Cardiac fibroblast (primary cell): ENCODE data around the gene NTN1.

Source experiments
- DNase-seq, 2 donors: peaks; one replicate each; pipeline versions ENCODE4 v3.0.0 to v3.0.0-alpha.2; 2010; ENCODE audit warnings: low read depth in 2 of 2
- H3K4me3 ChIP-seq, 2 donors: replicated peaks in 1 of 2; 1 replicate in 1 of 2; 2 replicates in 1 of 2; pipeline ENCODE4 v1.5.1; 2011; ENCODE audit warnings: low read depth in 2 of 2, low read length in 2 of 2, mild to moderate bottlenecking in 2 of 2, moderate library complexity in 1 of 2
- TF ChIP-seq, protein P1 (sequence below): IDR thresholded peaks from one replicate; pipeline ENCODE4 v1.5.1; 2011; ENCODE audit warnings: low read depth, mild to moderate bottlenecking, low read length, inconsistent platforms

The NTN1 gene

GRCh38 chr17:9007052-9007714 lies 14.1 kb upstream of the NTN1 start:
- TF ChIP-seq, protein P1, sequence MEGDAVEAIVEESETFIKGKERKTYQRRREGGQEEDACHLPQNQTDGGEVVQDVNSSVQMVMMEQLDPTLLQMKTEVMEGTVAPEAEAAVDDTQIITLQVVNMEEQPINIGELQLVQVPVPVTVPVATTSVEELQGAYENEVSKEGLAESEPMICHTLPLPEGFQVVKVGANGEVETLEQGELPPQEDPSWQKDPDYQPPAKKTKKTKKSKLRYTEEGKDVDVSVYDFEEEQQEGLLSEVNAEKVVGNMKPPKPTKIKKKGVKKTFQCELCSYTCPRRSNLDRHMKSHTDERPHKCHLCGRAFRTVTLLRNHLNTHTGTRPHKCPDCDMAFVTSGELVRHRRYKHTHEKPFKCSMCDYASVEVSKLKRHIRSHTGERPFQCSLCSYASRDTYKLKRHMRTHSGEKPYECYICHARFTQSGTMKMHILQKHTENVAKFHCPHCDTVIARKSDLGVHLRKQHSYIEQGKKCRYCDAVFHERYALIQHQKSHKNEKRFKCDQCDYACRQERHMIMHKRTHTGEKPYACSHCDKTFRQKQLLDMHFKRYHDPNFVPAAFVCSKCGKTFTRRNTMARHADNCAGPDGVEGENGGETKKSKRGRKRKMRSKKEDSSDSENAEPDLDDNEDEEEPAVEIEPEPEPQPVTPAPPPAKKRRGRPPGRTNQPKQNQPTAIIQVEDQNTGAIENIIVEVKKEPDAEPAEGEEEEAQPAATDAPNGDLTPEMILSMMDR, result no peak
- no peak overlapping the region for H3K4me3 ChIP-seq
- DNase-seq, result no peak

- no peak for DNase-seq
- H3K4me3 ChIP-seq, result no peak overlapping the region
- TF ChIP-seq, protein P1, result no peak
Measured at GRCh38 chr17:9009096-9009495, 12.2 kb upstream of the NTN1 start.

- no peak for DNase-seq
- no peak overlapping the region for H3K4me3 ChIP-seq
Measured at GRCh38 chr17:9009737-9010136, 11.6 kb upstream of the NTN1 start.

DNA sequence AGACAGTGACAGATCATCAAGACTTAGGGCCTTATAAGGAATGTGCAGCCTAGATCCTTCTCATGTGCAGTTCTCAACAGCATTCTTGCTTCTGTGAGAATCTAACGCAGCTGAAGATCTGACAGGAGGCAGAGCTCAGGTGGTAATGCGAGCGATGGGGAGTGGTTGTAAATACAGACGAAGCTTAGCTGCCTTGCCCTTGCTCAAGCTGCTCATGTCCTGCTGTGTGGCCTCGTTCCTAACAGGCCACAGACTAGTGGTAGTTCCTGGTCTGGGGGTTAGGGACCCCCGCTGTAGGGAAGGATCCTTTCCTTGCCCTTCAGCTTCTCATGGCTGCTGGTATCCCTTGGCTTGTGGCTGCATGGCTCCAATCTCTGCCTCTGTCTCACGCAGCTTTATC lies 10.3 kb upstream of the NTN1 start:
- TF ChIP-seq, protein P1, result no peak
- no peak overlapping the region for H3K4me3 ChIP-seq
- DNase-seq, result no peak

More at GRCh38 chr17:9009737-9010136, 11.6 kb upstream of the NTN1 start:
- TF ChIP-seq, protein P1, result no peak

DNA sequence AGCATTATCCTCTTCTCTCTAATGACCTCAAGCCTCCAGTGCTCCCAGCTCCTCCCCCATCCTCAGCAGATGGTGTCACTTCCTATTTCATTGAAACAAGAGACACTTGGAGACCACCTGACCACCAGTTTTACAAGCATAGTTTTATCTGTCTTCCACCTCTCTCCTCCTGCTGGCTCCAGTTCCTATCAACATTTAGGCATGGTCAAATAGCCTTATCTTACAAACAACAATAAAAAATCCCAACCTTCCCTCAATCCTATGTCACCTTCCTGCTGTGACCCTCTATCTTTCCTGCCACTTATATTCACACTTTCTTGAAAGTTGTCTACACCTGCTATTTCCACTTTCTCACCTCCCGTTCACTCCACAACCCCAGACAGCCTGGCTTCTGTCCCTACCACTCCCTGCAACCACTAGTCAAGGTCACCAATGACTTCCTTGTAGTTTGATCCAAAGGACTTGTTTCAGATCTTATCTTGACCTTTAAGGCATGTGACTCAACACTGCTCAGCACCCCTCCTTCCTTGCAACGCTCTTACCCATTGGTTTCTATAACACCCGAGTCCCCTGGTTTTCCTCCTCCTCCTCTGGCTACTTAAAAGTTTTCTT lies 4.3 kb upstream of the NTN1 start:
- DNase-seq, result no peak
- TF ChIP-seq, protein P1, result no peak
- H3K4me3 ChIP-seq, result no peak overlapping the region

DNA sequence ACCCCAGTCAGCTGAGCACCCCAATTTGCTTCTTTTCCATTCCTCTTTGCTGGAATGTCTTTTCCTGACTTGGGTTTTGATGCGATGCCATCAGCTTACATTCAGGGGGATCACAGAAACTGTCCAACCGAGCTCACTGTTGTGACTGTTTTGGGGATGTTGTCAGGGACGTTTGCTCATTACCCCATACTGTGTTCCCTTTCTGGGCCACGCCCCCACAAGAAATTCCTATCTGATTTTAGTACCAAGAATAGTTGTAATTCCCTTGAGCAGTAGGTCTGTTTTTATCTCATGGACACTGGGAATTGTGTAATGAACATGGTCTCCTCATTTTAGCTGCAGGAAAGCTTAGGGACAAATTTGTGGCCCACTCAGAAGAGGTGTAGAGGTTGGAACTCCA lies 2.6 kb upstream of the NTN1 start:
- TF ChIP-seq, protein P1, result no peak
- no peak for DNase-seq
- no peak overlapping the region for H3K4me3 ChIP-seq
